K562 (cell line): ENCODE results near the gene RTP3. TPM values are rescaled to one million over a fixed set of nuclear protein-coding genes. Genes with fewer than 3 reads are reported as not detected.

Experiments
- ARID2 ChIP-seq: fragments of 450-650 bp; IDR thresholded peaks from 2 replicates; pipeline ENCODE4 v1.6.1; 2017; ENCODE audit warnings: antibody characterized with exemption, mild to moderate bottlenecking
- CEBPB ChIP-seq: fragments of 450-650 bp; IDR thresholded peaks from 2 replicates; pipeline ENCODE4 v1.6.1; 2016; ENCODE audit warnings: missing genetic modification characterization, missing compliant biosample characterization
- CREM ChIP-seq: IDR thresholded peaks from 2 replicates; pipeline ENCODE4 v1.6.1; 2014; ENCODE audit warnings: antibody characterized with exemption, low read depth
- ESRRA ChIP-seq: fragments of 450-650 bp; IDR thresholded peaks from 2 replicates; pipeline ENCODE4 v1.6.1; 2014; ENCODE audit warnings: low read depth, mild to moderate bottlenecking, moderate library complexity, borderline replicate concordance
- ETV1 ChIP-seq: fragments of 450-650 bp; conservative IDR thresholded peaks from 2 replicates; pipeline ENCODE4 v1.6.1; 2016; ENCODE audit warnings: missing genetic modification characterization, control low read depth, low read depth, missing compliant biosample characterization
- FOXK2 ChIP-seq, 2 experiments: fragments of 450-650 bp; IDR thresholded peaks in 1 of 2; conservative IDR thresholded peaks in 1 of 2; 2 replicates each; pipeline ENCODE4 v1.6.1; 2016; ENCODE audit warnings: low read depth in 2 of 2, mild to moderate bottlenecking in 1 of 2
- GTF2F1 ChIP-seq: IDR thresholded peaks from 2 replicates; pipeline ENCODE4 v1.6.1; 2011; ENCODE audit warnings: low read depth, low read length, improper control_type of control experiment
- HLTF ChIP-seq: fragments of 450-650 bp; IDR thresholded peaks from 2 replicates; pipeline ENCODE4 v1.6.1; 2016
- MCM7 ChIP-seq, 2 experiments: fragments of 450-650 bp; IDR thresholded peaks; 2 replicates each; pipeline ENCODE4 v1.6.1; 2016 to 2018
- PHF21A ChIP-seq: fragments of 450-650 bp; IDR thresholded peaks from 2 replicates; pipeline ENCODE4 v1.6.1; 2017; ENCODE audit warnings: low read depth, borderline replicate concordance
- RAD21 ChIP-seq, 2 experiments: fragments of 250-450 bp in 1 of 2; fragments of 450-650 bp in 1 of 2; sonication (Bioruptor Pico) in 1 of 2; formaldehyde crosslinking in 1 of 2; IDR thresholded peaks in 1 of 2; conservative IDR thresholded peaks in 1 of 2; 2 replicates each; pipeline versions ENCODE4 v1.4.0 to v1.8.0; 2020 to 2022; ENCODE audit warnings: mild to moderate bottlenecking in 2 of 2, moderate library complexity in 1 of 2
- RBM39 ChIP-seq: fragments of 200-400 bp; formaldehyde crosslinking; optimal IDR thresholded peaks from 2 replicates; pipeline ENCODE3; 2018; ENCODE audit warnings: low read depth, low read length
- RFX5 ChIP-seq: IDR thresholded peaks from 2 replicates; pipeline ENCODE4 v1.6.1; 2011; ENCODE audit warnings: low read depth, mild to moderate bottlenecking, improper control_type of control experiment, low read length
- RFX7 ChIP-seq: fragments of 250-450 bp; sonication (Bioruptor Pico); IDR thresholded peaks from 2 replicates; pipeline ENCODE4 v1.5.1; 2021; ENCODE audit warnings: mild to moderate bottlenecking
- SP2 ChIP-seq: IDR thresholded peaks from 2 replicates; pipeline ENCODE4 v1.6.1; 2011; ENCODE audit warnings: mild to moderate bottlenecking, low read depth, low read length, moderate library complexity; ENCODE audit not compliant: poor library complexity, severe bottlenecking; ENCODE audit errors: extremely low read depth
- STAT5A ChIP-seq: IDR thresholded peaks from 2 replicates; pipeline ENCODE4 v1.6.1; 2012; ENCODE audit warnings: low read length, inconsistent platforms, borderline replicate concordance
- TEAD2 ChIP-seq: fragments of 450-650 bp; IDR thresholded peaks from 2 replicates; pipeline ENCODE4 v1.6.1; 2016; ENCODE audit warnings: missing genetic modification characterization, control low read depth, missing compliant biosample characterization
- ZNF133 ChIP-seq: fragments of 250-450 bp; sonication (Bioruptor Pico); IDR thresholded peaks from 2 replicates; pipeline ENCODE4 v1.4.0; 2020; ENCODE audit warnings: mild to moderate bottlenecking
- ZNF583 ChIP-seq: fragments of 250-450 bp; sonication (Bioruptor Pico); IDR thresholded peaks from 2 replicates; pipeline ENCODE4 v1.4.0; 2020
- ZNF586 ChIP-seq: fragments of 450-650 bp; formaldehyde crosslinking; conservative IDR thresholded peaks from 2 replicates; pipeline ENCODE4 v1.4.0; 2020; ENCODE audit warnings: mild to moderate bottlenecking, moderate library complexity
- polyA plus RNA-seq, 8 experiments: library from polyadenylated mRNA; depleted of rRNA in 4 of 8; stranded (reverse) in 5 of 8; unstranded in 3 of 8; fragments of >200 nt; fragmentation: Nextera tagmentation in 2 of 8; fragmentation: Illumina TruSeq in 1 of 8; extraction: Ambion mirVana in 2 of 8; extraction: Trizol in 1 of 8; gene quantifications; 2 replicates each; pipeline versions ENCODE4 v1.2.1 to v1.2.3, GENCODE V29; 2011 to 2014; ENCODE audit warnings: inconsistent platforms in 1 of 8, missing spikeins in 1 of 8
- total RNA-seq, 7 experiments: library from RNA; depleted of rRNA in 6 of 7; stranded (reverse); fragments of >200 nt in 6 of 7; fragmentation: Illumina TruSeq in 2 of 7; extraction: Trizol in 2 of 7; gene quantifications; 2 replicates each; pipeline versions ENCODE4 v1.2.1 to v1.2.3, GENCODE V29; 2011 to 2021; ENCODE audit warnings: low replicate concordance in 1 of 7
- TF ChIP-seq, protein P1 (sequence below): IDR thresholded peaks from 2 replicates; pipeline ENCODE4 v1.6.1; 2012; ENCODE audit warnings: low read depth, low read length, improper control_type of control experiment, borderline replicate concordance
- TF ChIP-seq, protein P2 (sequence below): fragments of 250-450 bp; sonication (Bioruptor Pico); IDR thresholded peaks from 2 replicates; pipeline ENCODE4 v1.8.0; 2021; ENCODE audit warnings: moderate library complexity, mild to moderate bottlenecking, inconsistent platforms
- TF ChIP-seq, protein P3 (sequence below): sonication (generic); formaldehyde crosslinking; IDR thresholded peaks from 2 replicates; pipeline ENCODE4 v1.8.0; 2022; ENCODE audit warnings: mild to moderate bottlenecking, missing genetic modification reagents

The RTP3 gene
- total and polyA plus RNA-seq, 9 of the 15 experiments (the other 6 are each of a cell fraction or from before 2014, with no cell fraction given): not detected

DNA sequence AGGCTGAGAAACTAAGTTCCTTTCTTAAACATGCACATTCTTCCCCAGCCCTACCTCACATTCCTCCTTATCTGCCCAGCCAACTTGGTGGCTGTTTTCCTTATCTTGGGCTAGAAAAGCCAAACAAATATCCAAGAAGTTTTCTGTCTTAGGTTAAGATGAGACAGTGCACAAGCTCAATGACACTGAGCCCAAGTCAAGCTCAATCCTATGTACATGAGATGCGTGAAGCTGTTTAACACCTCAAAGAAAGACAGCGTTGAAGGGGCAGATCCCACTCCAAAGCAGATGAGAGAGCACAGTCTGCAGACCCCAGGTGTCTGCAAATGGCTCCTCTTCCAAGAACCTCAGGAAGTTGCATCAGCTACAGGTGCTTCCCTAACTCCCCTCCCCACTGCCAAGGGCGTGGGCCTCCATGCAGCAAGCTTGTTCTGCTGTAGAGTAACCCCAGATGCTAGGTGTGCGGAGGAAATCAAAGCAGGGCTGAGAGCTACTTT is 51.7 kb downstream of the RTP3 start (continued):
- TF ChIP-seq CREM: peak; percentile 64
- no peak for TF ChIP-seq RFX5
- TF ChIP-seq ZNF586 (CRISPR knock-in tag): no peak
- TF ChIP-seq, protein P1, sequence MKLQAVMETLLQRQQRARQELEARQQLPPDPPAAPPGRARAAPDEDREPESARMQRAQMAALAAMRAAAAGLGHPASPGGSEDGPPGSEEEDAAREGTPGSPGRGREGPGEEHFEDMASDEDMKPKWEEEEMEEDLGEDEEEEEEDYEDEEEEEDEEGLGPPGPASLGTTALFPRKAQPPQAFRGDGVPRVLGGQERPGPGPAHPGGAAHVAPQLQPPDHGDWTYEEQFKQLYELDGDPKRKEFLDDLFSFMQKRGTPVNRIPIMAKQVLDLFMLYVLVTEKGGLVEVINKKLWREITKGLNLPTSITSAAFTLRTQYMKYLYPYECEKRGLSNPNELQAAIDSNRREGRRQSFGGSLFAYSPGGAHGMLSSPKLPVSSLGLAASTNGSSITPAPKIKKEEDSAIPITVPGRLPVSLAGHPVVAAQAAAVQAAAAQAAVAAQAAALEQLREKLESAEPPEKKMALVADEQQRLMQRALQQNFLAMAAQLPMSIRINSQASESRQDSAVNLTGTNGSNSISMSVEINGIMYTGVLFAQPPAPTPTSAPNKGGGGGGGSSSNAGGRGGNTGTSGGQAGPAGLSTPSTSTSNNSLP: no peak
- TF ChIP-seq PHF21A: no peak
- no peak for TF ChIP-seq MCM7 (IDR thresholded peaks at IDR 0.05)
- no peak for TF ChIP-seq RFX7 (CRISPR knock-in tag)
- TF ChIP-seq, protein P2, sequence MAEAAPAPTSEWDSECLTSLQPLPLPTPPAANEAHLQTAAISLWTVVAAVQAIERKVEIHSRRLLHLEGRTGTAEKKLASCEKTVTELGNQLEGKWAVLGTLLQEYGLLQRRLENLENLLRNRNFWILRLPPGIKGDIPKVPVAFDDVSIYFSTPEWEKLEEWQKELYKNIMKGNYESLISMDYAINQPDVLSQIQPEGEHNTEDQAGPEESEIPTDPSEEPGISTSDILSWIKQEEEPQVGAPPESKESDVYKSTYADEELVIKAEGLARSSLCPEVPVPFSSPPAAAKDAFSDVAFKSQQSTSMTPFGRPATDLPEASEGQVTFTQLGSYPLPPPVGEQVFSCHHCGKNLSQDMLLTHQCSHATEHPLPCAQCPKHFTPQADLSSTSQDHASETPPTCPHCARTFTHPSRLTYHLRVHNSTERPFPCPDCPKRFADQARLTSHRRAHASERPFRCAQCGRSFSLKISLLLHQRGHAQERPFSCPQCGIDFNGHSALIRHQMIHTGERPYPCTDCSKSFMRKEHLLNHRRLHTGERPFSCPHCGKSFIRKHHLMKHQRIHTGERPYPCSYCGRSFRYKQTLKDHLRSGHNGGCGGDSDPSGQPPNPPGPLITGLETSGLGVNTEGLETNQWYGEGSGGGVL (CRISPR knock-in tag): no peak
- TF ChIP-seq ESRRA: peak; percentile 63
- TF ChIP-seq STAT5A: peak; percentile 83; the same call in 1 of the 2 replicates
- no peak for TF ChIP-seq GTF2F1
- peak; percentile 64; the same call in 1 of the 2 replicates for TF ChIP-seq TEAD2 (tag)
- peak; percentile 59 for TF ChIP-seq ETV1 (tag)
- TF ChIP-seq ZNF583 (CRISPR knock-in tag): peak; percentile 75; the same call in 1 of the 2 replicates
- no peak for TF ChIP-seq SP2
- TF ChIP-seq CEBPB (tag): peak; percentile 80
- TF ChIP-seq FOXK2 (conservative IDR thresholded peaks at IDR 0.05 in 1 of 2, IDR thresholded peaks at IDR 0.05 in 1 of 2; ENCODE audit: low read depth in 2 of 2): peak; percentile 40 to 75
- no peak for TF ChIP-seq ZNF133 (CRISPR knock-in tag)
- no peak for TF ChIP-seq RAD21 (CRISPR knock-in tag; conservative IDR thresholded peaks at IDR 0.05 in 1 of 2, IDR thresholded peaks at IDR 0.05 in 1 of 2)
- TF ChIP-seq, protein P3, sequence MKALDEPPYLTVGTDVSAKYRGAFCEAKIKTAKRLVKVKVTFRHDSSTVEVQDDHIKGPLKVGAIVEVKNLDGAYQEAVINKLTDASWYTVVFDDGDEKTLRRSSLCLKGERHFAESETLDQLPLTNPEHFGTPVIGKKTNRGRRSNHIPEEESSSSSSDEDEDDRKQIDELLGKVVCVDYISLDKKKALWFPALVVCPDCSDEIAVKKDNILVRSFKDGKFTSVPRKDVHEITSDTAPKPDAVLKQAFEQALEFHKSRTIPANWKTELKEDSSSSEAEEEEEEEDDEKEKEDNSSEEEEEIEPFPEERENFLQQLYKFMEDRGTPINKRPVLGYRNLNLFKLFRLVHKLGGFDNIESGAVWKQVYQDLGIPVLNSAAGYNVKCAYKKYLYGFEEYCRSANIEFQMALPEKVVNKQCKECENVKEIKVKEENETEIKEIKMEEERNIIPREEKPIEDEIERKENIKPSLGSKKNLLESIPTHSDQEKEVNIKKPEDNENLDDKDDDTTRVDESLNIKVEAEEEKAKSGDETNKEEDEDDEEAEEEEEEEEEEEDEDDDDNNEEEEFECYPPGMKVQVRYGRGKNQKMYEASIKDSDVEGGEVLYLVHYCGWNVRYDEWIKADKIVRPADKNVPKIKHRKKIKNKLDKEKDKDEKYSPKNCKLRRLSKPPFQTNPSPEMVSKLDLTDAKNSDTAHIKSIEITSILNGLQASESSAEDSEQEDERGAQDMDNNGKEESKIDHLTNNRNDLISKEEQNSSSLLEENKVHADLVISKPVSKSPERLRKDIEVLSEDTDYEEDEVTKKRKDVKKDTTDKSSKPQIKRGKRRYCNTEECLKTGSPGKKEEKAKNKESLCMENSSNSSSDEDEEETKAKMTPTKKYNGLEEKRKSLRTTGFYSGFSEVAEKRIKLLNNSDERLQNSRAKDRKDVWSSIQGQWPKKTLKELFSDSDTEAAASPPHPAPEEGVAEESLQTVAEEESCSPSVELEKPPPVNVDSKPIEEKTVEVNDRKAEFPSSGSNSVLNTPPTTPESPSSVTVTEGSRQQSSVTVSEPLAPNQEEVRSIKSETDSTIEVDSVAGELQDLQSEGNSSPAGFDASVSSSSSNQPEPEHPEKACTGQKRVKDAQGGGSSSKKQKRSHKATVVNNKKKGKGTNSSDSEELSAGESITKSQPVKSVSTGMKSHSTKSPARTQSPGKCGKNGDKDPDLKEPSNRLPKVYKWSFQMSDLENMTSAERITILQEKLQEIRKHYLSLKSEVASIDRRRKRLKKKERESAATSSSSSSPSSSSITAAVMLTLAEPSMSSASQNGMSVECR (CRISPR knock-in tag): no peak
- no peak for TF ChIP-seq ARID2
- TF ChIP-seq RBM39: no peak
- TF ChIP-seq HLTF: 0 out of 2 replicates have a peak, but pooled peaks have one; percentile 16
